CD4-positive, CD25-positive, alpha-beta regulatory T cell (primary cell): ENCODE measurements around the gene HIC2. TPM values are rescaled to one million over a fixed set of nuclear protein-coding genes. Genes with fewer than 3 reads are reported as not detected.
"Not testable (repeated sequence)": the region's sequence is repeated elsewhere in the genome, so short reads cannot be mapped to it uniquely, and the experiment has no call there.

ENCODE experiments used
- ATAC-seq, 2 donors: fragments of 150-1000 bp; cut with Tn5 transposase; one replicate each; pipeline ENCODE4 v1.10.0; 2021; ENCODE audit warnings: low read depth in 2 of 2, moderate number of reproducible peaks in 2 of 2, moderate library complexity in 1 of 2
- DNase-seq, 3 donors: peaks; one replicate each; pipeline versions ENCODE4 v3.0.0 to v3.0.0-alpha.2; 2012 to 2022; ENCODE audit warnings: mixed read lengths in 1 of 3
- H3K27ac ChIP-seq: one replicate; pipeline ENCODE4 v1.7.0; 2013; ENCODE audit warnings: mild to moderate bottlenecking, low read length; ENCODE audit not compliant: insufficient read depth, poor library complexity, severe bottlenecking
- H3K27me3 ChIP-seq: one replicate; pipeline ENCODE4 v1.7.0; 2013; ENCODE audit warnings: low read length; ENCODE audit not compliant: control insufficient read depth, insufficient read depth
- H3K36me3 ChIP-seq: one replicate; pipeline ENCODE4 v1.7.0; 2013; ENCODE audit warnings: mild to moderate bottlenecking, low read length, moderate library complexity; ENCODE audit not compliant: control insufficient read depth, insufficient read depth
- H3K4me1 ChIP-seq: 2 replicates; pipeline ENCODE4 v1.7.0; 2013; ENCODE audit warnings: mild to moderate bottlenecking, low read length; ENCODE audit not compliant: insufficient read depth, control insufficient read depth, poor library complexity, severe bottlenecking
- H3K4me3 ChIP-seq: one replicate; pipeline ENCODE4 v1.7.0; 2013; ENCODE audit warnings: low read depth, mild to moderate bottlenecking, low read length, moderate library complexity
- H3K9me3 ChIP-seq, 2 experiments: 1 replicate in 1 of 2; 2 replicates in 1 of 2; pipeline ENCODE4 v1.7.0; 2013; ENCODE audit warnings: low read length in 2 of 2, mild to moderate bottlenecking in 1 of 2, moderate library complexity in 1 of 2; ENCODE audit not compliant: control insufficient read depth in 2 of 2
- H3K27ac Mint-ChIP-seq, 3 donors: one replicate each; pipeline ENCODE4 v1.8.0; 2020 to 2022; ENCODE audit warnings: mild to moderate bottlenecking in 3 of 3, mixed read lengths in 3 of 3, moderate library complexity in 2 of 3
- H3K27me3 Mint-ChIP-seq: one replicate; pipeline ENCODE4 v1.8.0; 2022; ENCODE audit warnings: mild to moderate bottlenecking, mixed read lengths
- H3K36me3 Mint-ChIP-seq: one replicate; pipeline ENCODE4 v1.8.0; 2020; ENCODE audit warnings: mixed read lengths
- H3K4me1 Mint-ChIP-seq, 4 donors: one replicate each; pipeline ENCODE4 v1.8.0; 2020 to 2022; ENCODE audit warnings: mixed read lengths in 4 of 4, mild to moderate bottlenecking in 1 of 4
- H3K4me3 Mint-ChIP-seq, 4 donors: one replicate each; pipeline ENCODE4 v1.8.0; 2020 to 2022; ENCODE audit warnings: mild to moderate bottlenecking in 4 of 4, mixed read lengths in 4 of 4, moderate library complexity in 3 of 4
- H3K9me3 Mint-ChIP-seq, 7 donors: one replicate each; pipeline ENCODE4 v1.8.0; 2020 to 2022; ENCODE audit warnings: mixed read lengths in 7 of 7, mild to moderate bottlenecking in 3 of 7, moderate library complexity in 2 of 7
- polyA plus RNA-seq, 4 donors: library from polyadenylated mRNA; unstranded; fragments of 300-500 nt; fragmentation: Illumina TruSeq; gene quantifications; one replicate each; pipeline ENCODE4 v1.2.3, GENCODE V29; 2021
- total RNA-seq: library from RNA; stranded (reverse); gene quantifications from one replicate; pipeline ENCODE4 v1.2.3, GENCODE V29; 2022

HIC2 gene
- total and polyA plus RNA-seq, 5 donors from 2014 or later: 0.29 to 9.7 (median 0.42) TPM

DNA sequence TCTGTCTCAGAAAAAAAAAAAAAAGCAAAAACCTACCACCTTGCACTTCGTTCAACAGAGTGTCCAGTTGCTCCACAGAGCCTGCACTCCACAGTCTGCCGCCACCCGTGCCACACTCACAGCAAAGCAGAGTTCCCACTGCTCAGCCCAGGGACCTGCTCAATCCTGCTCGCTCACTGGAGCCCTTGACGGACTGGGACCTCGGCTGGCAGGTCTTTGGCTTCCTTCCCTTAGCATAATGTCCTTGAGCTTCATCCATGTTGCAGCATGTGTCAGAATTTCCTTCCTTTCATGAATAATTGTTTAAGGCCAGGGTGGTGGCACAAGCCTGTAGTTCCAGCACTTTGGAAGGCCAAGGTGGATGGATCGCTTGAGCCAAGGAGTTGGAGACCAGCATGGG is 22.6 kb upstream of the HIC2 start:
- not testable (repeated sequence) for DNase-seq, H3K4me1 ChIP-seq, ATAC-seq, H3K27me3 ChIP-seq, H3K27ac ChIP-seq, H3K4me3 ChIP-seq, H3K36me3 ChIP-seq, H3K4me1 Mint-ChIP-seq, H3K36me3 Mint-ChIP-seq, H3K4me3 Mint-ChIP-seq, H3K27ac Mint-ChIP-seq, H3K27me3 Mint-ChIP-seq, H3K9me3 ChIP-seq, H3K9me3 Mint-ChIP-seq

GRCh38 chr22:21401197-21401969 is 15.8 kb upstream of the HIC2 start:
- H3K36me3 Mint-ChIP-seq, DNase-seq, H3K4me1 Mint-ChIP-seq, H3K27me3 ChIP-seq, H3K27me3 Mint-ChIP-seq, H3K9me3 ChIP-seq, H3K4me3 Mint-ChIP-seq, H3K27ac ChIP-seq, H3K36me3 ChIP-seq, H3K27ac Mint-ChIP-seq, ATAC-seq, H3K4me3 ChIP-seq, H3K4me1 ChIP-seq, H3K9me3 Mint-ChIP-seq: not testable (repeated sequence)

DNA sequence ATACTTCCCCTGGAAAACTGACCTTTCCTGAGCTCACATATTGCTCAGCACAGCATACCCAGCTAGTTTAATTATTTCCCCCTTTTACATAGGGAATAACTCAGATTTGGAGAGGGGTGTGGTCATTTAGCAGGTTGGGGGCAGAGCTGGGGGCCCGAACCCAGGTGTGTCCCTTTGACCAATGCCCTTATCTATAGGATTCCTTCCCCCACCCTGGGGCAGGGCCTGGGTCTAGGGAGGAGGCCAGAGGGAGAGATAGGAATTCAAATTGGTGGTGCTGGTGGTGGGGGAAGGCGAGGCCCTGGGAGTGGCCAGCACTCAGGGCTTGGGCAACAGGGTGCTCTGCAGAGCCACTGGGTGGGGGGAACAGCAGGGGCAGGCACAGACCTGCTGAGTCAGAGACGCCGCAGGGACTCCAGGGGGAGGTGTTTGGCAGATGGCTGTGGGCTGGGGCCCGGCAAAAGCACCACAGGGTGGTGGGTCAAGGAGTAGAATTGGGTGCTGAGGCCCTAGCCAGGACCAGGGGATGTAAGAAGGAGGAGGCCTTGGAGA is 14.3 kb upstream of the HIC2 start:
- H3K9me3 Mint-ChIP-seq, H3K4me3 Mint-ChIP-seq, H3K36me3 ChIP-seq, H3K27me3 ChIP-seq, H3K27ac ChIP-seq, H3K4me1 Mint-ChIP-seq, H3K27ac Mint-ChIP-seq, H3K27me3 Mint-ChIP-seq, DNase-seq, H3K36me3 Mint-ChIP-seq, ATAC-seq, H3K4me1 ChIP-seq, H3K4me3 ChIP-seq, H3K9me3 ChIP-seq: not testable (repeated sequence)

DNA sequence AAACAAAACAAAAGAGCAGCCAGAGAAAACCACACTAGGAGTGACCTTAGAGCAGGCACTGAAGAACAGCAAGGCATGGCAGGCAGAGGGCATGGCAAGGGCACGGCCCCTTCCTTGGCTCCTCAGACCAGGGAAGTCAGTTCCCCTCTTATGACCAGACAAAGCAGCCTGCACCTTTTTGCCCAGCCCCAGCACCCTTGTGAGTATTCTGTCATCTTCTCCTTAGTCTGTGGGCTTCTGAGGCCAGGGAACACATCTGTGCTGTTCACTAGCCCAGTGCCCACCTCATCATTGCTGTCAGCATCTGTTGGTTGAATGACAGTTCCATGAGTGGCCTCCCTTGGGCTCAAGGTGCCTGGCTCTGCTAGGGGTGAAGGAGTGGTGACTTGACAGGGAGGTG is 10.0 kb upstream of the HIC2 start:
- not testable (repeated sequence) for H3K27ac ChIP-seq, H3K4me1 ChIP-seq, H3K27me3 ChIP-seq, H3K27ac Mint-ChIP-seq, H3K4me3 Mint-ChIP-seq, H3K4me3 ChIP-seq, ATAC-seq, H3K9me3 ChIP-seq, H3K9me3 Mint-ChIP-seq, DNase-seq, H3K27me3 Mint-ChIP-seq, H3K4me1 Mint-ChIP-seq, H3K36me3 Mint-ChIP-seq, H3K36me3 ChIP-seq

GRCh38 chr22:21407792-21408191 is 9.4 kb upstream of the HIC2 start:
- H3K27ac ChIP-seq, H3K27me3 Mint-ChIP-seq, H3K9me3 ChIP-seq, H3K4me1 Mint-ChIP-seq, DNase-seq, H3K4me1 ChIP-seq, H3K27ac Mint-ChIP-seq, H3K27me3 ChIP-seq, H3K9me3 Mint-ChIP-seq, H3K36me3 ChIP-seq, H3K4me3 Mint-ChIP-seq, H3K4me3 ChIP-seq, H3K36me3 Mint-ChIP-seq, ATAC-seq: not testable (repeated sequence)

DNA sequence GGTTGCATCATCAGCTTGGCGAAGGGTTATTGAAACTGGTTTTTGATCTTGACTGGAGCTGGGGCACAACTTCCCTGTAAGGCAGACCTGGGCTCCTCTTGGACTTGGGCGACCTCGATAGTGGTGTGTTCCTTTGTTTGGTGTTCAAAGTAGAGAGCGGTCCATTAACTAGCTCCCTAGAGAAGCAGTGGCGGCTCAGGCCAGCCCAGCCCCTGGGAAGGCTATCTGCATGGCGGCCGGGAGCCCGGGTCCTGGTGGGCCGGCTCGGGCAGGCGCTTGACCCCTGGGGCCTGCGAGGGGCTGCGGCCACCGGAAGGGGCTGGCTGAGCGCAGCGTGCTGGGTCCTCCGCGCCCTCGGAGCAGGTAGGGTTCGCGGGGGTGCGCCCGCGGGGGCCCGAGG is 796 bp upstream of the HIC2 start:
- H3K4me1 ChIP-seq, H3K27me3 ChIP-seq, H3K36me3 Mint-ChIP-seq, H3K4me1 Mint-ChIP-seq, H3K36me3 ChIP-seq, H3K9me3 Mint-ChIP-seq, H3K4me3 Mint-ChIP-seq, H3K27ac Mint-ChIP-seq, ATAC-seq, H3K9me3 ChIP-seq, H3K4me3 ChIP-seq, H3K27me3 Mint-ChIP-seq, H3K27ac ChIP-seq, DNase-seq: not testable (repeated sequence)

GRCh38 chr22:21417853-21418252 is 682 bp downstream of the HIC2 start:
- not testable (repeated sequence) for H3K4me1 ChIP-seq, H3K9me3 Mint-ChIP-seq, H3K27ac ChIP-seq, H3K36me3 Mint-ChIP-seq, H3K27me3 ChIP-seq, H3K27me3 Mint-ChIP-seq, H3K36me3 ChIP-seq, H3K9me3 ChIP-seq, H3K4me1 Mint-ChIP-seq, ATAC-seq, DNase-seq, H3K27ac Mint-ChIP-seq, H3K4me3 ChIP-seq
- H3K4me3 Mint-ChIP-seq: peak overlapping the region in 1 of 4 donors; percentile 62

DNA sequence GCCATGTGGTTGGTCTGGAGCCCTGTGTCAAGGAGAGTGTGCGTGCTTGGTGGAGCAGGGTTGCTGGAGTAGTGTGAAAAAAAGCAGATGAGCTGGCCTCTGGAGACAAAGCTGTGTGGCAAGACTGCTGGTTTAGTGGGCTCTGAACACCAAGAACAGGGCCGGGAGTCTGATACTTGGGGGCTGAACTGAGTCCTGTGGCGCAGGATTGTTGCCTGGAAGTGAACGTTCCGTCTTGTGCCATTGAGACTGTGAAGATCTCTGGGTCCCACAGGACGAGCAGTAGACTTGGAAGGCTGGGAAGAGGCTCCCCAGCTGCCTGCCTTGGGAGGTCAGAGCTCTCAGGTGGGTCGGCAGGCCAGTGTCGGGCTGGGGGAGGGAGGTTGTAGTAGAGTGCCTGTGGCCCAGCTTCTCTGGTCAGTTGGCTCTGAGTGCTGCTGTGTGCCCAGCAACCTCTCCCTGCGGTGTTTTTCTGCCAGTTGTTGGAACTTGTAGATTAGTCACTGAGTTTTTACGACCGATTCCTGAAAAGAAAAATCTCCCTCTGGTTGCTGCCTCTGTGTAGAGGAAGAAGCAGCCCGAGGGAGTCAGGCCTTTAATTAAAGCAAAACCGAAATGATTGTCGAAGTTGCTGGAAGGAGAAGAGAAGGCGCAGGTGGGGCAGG is 1.9 kb downstream of the HIC2 start:
- H3K27me3 ChIP-seq, H3K9me3 ChIP-seq, DNase-seq, H3K9me3 Mint-ChIP-seq, H3K27me3 Mint-ChIP-seq, H3K4me3 ChIP-seq, H3K27ac Mint-ChIP-seq, ATAC-seq, H3K4me1 Mint-ChIP-seq, H3K27ac ChIP-seq, H3K4me3 Mint-ChIP-seq, H3K36me3 Mint-ChIP-seq, H3K36me3 ChIP-seq, H3K4me1 ChIP-seq: not testable (repeated sequence)
